EH (cell line): ENCODE data around the gene PAX7.

Source experiments
- DNase-seq: peaks from one replicate; pipeline ENCODE4 v3.0.0-alpha.2; 2015; ENCODE audit warnings: low read depth

The PAX7 gene

GRCh38 chr1:18641005-18641941 lies 10.6 kb downstream of the PAX7 start:
- DNase-seq = no peak

GRCh38 chr1:18642278-18643095 lies 11.8 kb downstream of the PAX7 start:
- DNase-seq = no peak

GRCh38 chr1:18643154-18644012 lies 12.7 kb downstream of the PAX7 start:
- DNase-seq = peak; percentile 2

GRCh38 chr1:18644013-18644399 lies 13.4 kb downstream of the PAX7 start:
- no peak for DNase-seq

- DNase-seq = no peak
These were observed 13.8 kb downstream of the PAX7 start for GRCh38 chr1:18644446-18644845.

GRCh38 chr1:18644973-18645746 lies 14.5 kb downstream of the PAX7 start:
- no peak for DNase-seq

GRCh38 chr1:18645747-18646090 lies 15.1 kb downstream of the PAX7 start:
- no peak for DNase-seq

GRCh38 chr1:18646091-18646785 lies 15.6 kb downstream of the PAX7 start:
- no peak for DNase-seq

GRCh38 chr1:18646786-18647410 lies 16.3 kb downstream of the PAX7 start:
- DNase-seq = no peak

GRCh38 chr1:18647681-18648214 lies 17.1 kb downstream of the PAX7 start:
- no peak for DNase-seq

GRCh38 chr1:18649693-18650370 lies 19.2 kb downstream of the PAX7 start:
- peak; percentile 48 for DNase-seq

- no peak for DNase-seq
These were observed 21.1 kb downstream of the PAX7 start for GRCh38 chr1:18651713-18652112.

GRCh38 chr1:18652791-18653190 lies 22.1 kb downstream of the PAX7 start:
- DNase-seq = no peak

- no peak for DNase-seq
These were observed 22.7 kb downstream of the PAX7 start for GRCh38 chr1:18653367-18653766.

- DNase-seq = no peak
These were observed 23.3 kb downstream of the PAX7 start for GRCh38 chr1:18653916-18654315.

GRCh38 chr1:18654599-18654998 lies 24.0 kb downstream of the PAX7 start:
- no peak for DNase-seq

GRCh38 chr1:18657506-18658201 lies 27.0 kb downstream of the PAX7 start:
- no peak for DNase-seq

GRCh38 chr1:18658831-18659230 lies 28.2 kb downstream of the PAX7 start:
- DNase-seq = no peak
